ENCODE data around the gene ZNF714.

ZNF714 gene

DNA sequence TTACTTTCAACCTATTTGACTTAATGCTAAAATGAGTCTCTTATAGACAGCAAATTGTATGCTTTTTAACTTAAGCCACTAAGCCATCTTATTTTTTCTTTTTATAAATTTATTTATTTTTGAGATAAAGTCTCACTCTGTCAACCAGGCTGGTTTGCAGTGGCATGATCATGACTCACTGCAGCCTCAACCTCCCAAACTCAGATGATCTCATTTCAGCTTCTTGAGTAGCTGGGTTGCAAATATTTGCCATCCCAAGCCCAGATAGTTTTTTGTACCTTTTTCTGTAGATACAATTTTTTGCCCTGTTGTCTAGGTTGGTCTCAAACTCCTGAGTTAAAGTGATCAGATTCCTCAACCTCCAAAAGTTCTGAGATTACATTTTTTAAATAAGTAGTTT, 27.1 kb downstream of the ZNF714 start:
- TF ChIP-seq EGR1 (IDR thresholded peaks at IDR 0.05) (no peak), TCF12 (IDR thresholded peaks at IDR 0.05; ENCODE audit: low read depth) (no peak), TEAD4 (IDR thresholded peaks at IDR 0.05) (no peak), EP300 (IDR thresholded peaks at IDR 0.05; ENCODE audit: borderline replicate concordance) (no peak), CEBPB (IDR thresholded peaks at IDR 0.05) (no peak), TAF1 (IDR thresholded peaks at IDR 0.05; ENCODE audit: low read depth) (no peak), ZBTB7A (IDR thresholded peaks at IDR 0.05; ENCODE audit: low read depth) (no peak), NFIC (IDR thresholded peaks at IDR 0.05) (no peak), YY1 (IDR thresholded peaks at IDR 0.05; ENCODE audit: low read depth) (no peak)
- TF ChIP-seq, protein P1, sequence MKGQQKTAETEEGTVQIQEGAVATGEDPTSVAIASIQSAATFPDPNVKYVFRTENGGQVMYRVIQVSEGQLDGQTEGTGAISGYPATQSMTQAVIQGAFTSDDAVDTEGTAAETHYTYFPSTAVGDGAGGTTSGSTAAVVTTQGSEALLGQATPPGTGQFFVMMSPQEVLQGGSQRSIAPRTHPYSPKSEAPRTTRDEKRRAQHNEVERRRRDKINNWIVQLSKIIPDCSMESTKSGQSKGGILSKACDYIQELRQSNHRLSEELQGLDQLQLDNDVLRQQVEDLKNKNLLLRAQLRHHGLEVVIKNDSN (IDR thresholded peaks at IDR 0.05): no peak
- TF ChIP-seq, protein P2, sequence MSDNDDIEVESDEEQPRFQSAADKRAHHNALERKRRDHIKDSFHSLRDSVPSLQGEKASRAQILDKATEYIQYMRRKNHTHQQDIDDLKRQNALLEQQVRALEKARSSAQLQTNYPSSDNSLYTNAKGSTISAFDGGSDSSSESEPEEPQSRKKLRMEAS (IDR thresholded peaks at IDR 0.05): no peak

DNA sequence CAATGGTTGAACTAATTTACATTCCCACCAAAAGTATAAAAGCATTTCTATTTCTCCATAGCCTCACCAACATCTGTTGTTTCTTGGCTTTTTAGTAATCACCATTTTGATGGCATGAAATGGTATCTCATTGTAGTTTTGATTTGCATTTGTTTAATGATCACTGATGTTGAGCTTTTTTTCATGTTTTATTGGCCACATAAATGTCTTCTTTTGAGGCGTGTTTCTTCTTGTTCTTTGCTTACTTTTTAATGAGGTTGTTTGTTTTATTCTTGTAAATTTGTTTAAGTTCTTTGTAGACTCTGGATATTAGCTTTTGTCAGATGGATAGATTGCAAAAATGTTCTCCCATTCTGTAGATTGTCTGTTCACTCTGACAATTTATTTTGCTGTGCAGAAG, 28.2 kb downstream of the ZNF714 start:
- TF ChIP-seq TAF1 (IDR thresholded peaks at IDR 0.05; ENCODE audit: low read depth): no peak
- no peak for TF ChIP-seq TCF12 (IDR thresholded peaks at IDR 0.05; ENCODE audit: low read depth)
- no peak for TF ChIP-seq EP300 (IDR thresholded peaks at IDR 0.05; ENCODE audit: borderline replicate concordance)
- TF ChIP-seq TEAD4 (IDR thresholded peaks at IDR 0.05): no peak
- no peak for TF ChIP-seq CEBPB (IDR thresholded peaks at IDR 0.05)

DNA sequence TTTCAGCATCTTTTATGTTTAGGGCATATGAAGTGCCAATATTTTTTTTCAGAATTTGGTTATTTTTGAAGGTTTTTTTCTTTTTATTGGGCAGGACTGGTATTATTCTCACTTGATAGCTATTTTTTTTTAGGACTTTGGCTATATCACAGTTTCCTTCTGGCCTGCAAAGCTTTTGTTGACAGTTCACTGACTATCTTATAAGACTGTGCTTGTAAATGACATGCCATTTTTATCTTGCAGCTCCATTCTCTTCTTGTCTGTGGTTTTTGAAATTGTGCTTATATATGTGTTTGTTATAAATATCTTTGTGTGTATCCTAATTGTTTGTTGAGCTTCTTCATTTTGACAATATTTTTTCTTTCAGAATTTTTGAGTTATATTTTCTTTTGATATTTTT, 33.4 kb downstream of the ZNF714 start:
- TF ChIP-seq TCF12 (IDR thresholded peaks at IDR 0.05; ENCODE audit: low read depth) (no peak), ZBTB7A (IDR thresholded peaks at IDR 0.05; ENCODE audit: low read depth) (no peak), EGR1 (IDR thresholded peaks at IDR 0.05) (no peak), RAD21 (IDR thresholded peaks at IDR 0.05; ENCODE audit: low read depth) (no peak), TAF1 (IDR thresholded peaks at IDR 0.05; ENCODE audit: low read depth) (no peak), CREB1 (IDR thresholded peaks at IDR 0.05; ENCODE audit: low read depth) (no peak), TEAD4 (IDR thresholded peaks at IDR 0.05) (no peak), EP300 (IDR thresholded peaks at IDR 0.05; ENCODE audit: borderline replicate concordance) (no peak), CEBPB (IDR thresholded peaks at IDR 0.05) (no peak), NFIC (IDR thresholded peaks at IDR 0.05) (no peak), FOXM1 (IDR thresholded peaks at IDR 0.05; ENCODE audit: borderline replicate concordance, low read depth) (no peak)
- TF ChIP-seq, protein P2 (IDR thresholded peaks at IDR 0.05): no peak
- TF ChIP-seq, protein P3, sequence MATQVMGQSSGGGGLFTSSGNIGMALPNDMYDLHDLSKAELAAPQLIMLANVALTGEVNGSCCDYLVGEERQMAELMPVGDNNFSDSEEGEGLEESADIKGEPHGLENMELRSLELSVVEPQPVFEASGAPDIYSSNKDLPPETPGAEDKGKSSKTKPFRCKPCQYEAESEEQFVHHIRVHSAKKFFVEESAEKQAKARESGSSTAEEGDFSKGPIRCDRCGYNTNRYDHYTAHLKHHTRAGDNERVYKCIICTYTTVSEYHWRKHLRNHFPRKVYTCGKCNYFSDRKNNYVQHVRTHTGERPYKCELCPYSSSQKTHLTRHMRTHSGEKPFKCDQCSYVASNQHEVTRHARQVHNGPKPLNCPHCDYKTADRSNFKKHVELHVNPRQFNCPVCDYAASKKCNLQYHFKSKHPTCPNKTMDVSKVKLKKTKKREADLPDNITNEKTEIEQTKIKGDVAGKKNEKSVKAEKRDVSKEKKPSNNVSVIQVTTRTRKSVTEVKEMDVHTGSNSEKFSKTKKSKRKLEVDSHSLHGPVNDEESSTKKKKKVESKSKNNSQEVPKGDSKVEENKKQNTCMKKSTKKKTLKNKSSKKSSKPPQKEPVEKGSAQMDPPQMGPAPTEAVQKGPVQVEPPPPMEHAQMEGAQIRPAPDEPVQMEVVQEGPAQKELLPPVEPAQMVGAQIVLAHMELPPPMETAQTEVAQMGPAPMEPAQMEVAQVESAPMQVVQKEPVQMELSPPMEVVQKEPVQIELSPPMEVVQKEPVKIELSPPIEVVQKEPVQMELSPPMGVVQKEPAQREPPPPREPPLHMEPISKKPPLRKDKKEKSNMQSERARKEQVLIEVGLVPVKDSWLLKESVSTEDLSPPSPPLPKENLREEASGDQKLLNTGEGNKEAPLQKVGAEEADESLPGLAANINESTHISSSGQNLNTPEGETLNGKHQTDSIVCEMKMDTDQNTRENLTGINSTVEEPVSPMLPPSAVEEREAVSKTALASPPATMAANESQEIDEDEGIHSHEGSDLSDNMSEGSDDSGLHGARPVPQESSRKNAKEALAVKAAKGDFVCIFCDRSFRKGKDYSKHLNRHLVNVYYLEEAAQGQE (IDR thresholded peaks at IDR 0.05; ENCODE audit: low read depth): no peak

DNA sequence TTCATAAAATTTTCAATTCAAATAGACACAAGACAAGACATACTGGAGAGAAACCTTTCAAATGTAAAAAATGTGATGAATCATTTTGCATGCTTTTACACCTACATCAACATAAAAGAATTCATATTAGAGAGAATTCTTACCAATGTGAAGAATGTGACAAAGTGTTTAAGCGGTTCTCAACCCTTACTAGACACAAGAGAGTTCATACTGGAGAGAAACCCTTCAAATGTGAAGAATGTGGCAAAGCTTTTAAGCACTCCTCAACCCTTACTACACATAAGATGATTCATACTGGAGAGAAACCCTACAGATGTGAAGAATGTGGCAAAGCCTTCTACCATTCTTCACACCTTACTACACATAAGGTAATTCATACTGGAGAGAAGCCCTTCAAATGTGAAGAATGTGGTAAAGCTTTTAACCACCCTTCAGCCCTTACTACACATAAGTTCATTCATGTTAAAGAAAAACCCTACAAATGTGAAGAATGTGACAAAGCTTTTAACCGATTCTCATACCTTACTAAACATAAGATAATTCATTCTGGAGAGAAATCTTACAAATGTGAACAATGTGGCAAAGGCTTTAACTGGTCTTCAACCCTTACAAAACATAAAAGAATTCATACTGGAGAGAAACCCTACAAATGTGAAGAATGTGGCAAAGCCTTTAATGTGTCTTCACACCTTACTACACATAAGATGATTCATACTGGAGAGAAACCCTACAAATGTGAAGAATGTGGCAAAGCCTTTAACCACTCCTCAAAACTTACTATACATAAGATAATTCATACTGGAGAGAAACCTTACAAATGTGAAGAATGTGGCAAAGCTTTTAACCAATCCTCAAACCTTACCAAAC, 35.3 kb downstream of the ZNF714 start:
- 0 out of 2 replicates have a peak, but pooled peaks have one; percentile 3 for TF ChIP-seq TEAD4 (IDR thresholded peaks at IDR 0.05)
- no peak for TF ChIP-seq CREB1 (IDR thresholded peaks at IDR 0.05; ENCODE audit: low read depth)
- TF ChIP-seq, protein P3 (IDR thresholded peaks at IDR 0.05; ENCODE audit: low read depth): no peak
- TF ChIP-seq TAF1 (IDR thresholded peaks at IDR 0.05; ENCODE audit: low read depth): no peak

DNA sequence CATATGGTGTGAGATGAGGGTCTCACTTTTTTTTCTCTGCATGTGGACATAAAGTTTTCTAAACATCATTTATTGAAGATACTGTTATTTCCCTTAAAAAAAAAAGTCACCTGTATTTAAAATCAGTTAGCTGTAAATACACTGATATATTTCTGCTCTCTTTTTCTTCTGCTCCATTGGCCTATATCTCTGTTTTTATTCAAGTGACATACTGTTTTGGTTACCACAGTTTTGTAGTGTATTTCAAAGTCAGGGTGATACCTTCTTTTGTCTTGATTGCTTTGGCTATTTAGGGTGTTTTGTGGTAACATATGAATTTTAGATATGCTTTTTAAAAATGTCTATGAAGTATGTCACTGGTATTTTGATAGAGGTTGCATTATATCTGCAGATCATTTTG, 44.1 kb downstream of the ZNF714 start:
- TF ChIP-seq EP300 (IDR thresholded peaks at IDR 0.05; ENCODE audit: borderline replicate concordance): no peak
- TF ChIP-seq CEBPB (IDR thresholded peaks at IDR 0.05): no peak
- TF ChIP-seq CREB1 (IDR thresholded peaks at IDR 0.05; ENCODE audit: low read depth): no peak

DNA sequence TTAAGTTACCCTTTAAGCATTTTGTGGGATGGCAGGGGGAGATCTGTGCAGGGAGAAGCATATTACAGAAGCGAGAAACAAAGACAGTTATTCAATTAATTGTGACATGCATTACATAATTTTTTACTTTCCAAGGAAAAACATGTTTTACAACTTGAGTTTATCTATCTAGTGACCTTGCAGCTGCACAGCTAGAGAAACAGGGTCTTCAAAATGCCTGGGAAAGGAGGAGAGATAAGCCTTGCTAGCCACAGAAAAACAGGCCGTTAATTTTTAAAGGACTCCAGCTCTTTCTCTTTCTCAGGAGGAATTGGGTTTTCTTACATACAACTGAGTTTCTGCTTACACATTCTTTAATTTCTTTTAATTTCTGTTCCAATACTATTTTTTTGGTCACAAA, 45.0 kb downstream of the ZNF714 start:
- TF ChIP-seq CREB1 (IDR thresholded peaks at IDR 0.05; ENCODE audit: low read depth) (no peak), RAD21 (IDR thresholded peaks at IDR 0.05; ENCODE audit: low read depth) (no peak), TAF1 (IDR thresholded peaks at IDR 0.05; ENCODE audit: low read depth) (no peak), EP300 (IDR thresholded peaks at IDR 0.05; ENCODE audit: borderline replicate concordance) (no peak)

DNA sequence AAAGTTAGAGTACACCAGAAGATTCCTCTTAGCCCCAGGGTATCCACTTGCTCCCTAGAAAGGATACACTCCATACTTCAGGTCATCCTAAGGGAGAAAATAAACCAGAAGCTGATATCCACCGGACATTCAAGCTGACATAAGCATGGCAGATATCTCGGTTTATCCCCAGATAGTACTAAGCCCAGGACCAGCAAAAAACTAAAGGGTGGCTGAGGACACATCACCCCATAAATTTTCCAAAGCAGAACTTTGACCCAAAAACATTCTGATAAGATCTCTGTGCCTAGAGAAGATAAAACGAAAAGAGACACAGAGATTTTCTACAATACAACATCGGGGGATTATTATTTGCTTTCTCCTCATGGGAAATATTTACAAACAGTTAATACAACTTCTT, 45.9 kb downstream of the ZNF714 start:
- TF ChIP-seq TAF1 (IDR thresholded peaks at IDR 0.05; ENCODE audit: low read depth) (no peak), NFIC (IDR thresholded peaks at IDR 0.05) (no peak), CEBPB (IDR thresholded peaks at IDR 0.05) (no peak), TCF12 (IDR thresholded peaks at IDR 0.05; ENCODE audit: low read depth) (no peak), EGR1 (IDR thresholded peaks at IDR 0.05) (no peak), YY1 (IDR thresholded peaks at IDR 0.05; ENCODE audit: low read depth) (no peak), ZBTB7A (IDR thresholded peaks at IDR 0.05; ENCODE audit: low read depth) (no peak), CREB1 (IDR thresholded peaks at IDR 0.05; ENCODE audit: low read depth) (no peak), RAD21 (IDR thresholded peaks at IDR 0.05; ENCODE audit: low read depth) (no peak), FOXM1 (IDR thresholded peaks at IDR 0.05; ENCODE audit: borderline replicate concordance, low read depth) (no peak), EP300 (IDR thresholded peaks at IDR 0.05; ENCODE audit: borderline replicate concordance) (no peak), TEAD4 (IDR thresholded peaks at IDR 0.05) (no peak)
- TF ChIP-seq, protein P3 (IDR thresholded peaks at IDR 0.05; ENCODE audit: low read depth): no peak
- TF ChIP-seq, protein P2 (IDR thresholded peaks at IDR 0.05): no peak
- TF ChIP-seq, protein P1 (IDR thresholded peaks at IDR 0.05): no peak
